ENCODE data around the gene SGIP1.
A peak's percentile ranks its signal among the peaks of the same experiment; 100 is the strongest.
"Not testable (repeated sequence)": the region's sequence is repeated elsewhere in the genome, so short reads cannot be mapped to it uniquely, and the experiment has no call there.

Gene SGIP1

GRCh38 chr1:66686406-66686805 is 152.5 kb downstream of the SGIP1 start:
- DNase-seq: no peak

- no peak for DNase-seq
Observed at GRCh38 chr1:66687358-66687757, 153.4 kb downstream of the SGIP1 start.

GRCh38 chr1:66690666-66691381 is 156.9 kb downstream of the SGIP1 start:
- DNase-seq: no peak

- no peak for DNase-seq
Observed at GRCh38 chr1:66692681-66693080, 158.7 kb downstream of the SGIP1 start.

- DNase-seq: no peak
Observed at GRCh38 chr1:66693856-66694255, 159.9 kb downstream of the SGIP1 start.

- DNase-seq: no peak
Observed at GRCh38 chr1:66695116-66695515, 161.2 kb downstream of the SGIP1 start.

GRCh38 chr1:66696771-66697170 is 162.8 kb downstream of the SGIP1 start:
- no peak for DNase-seq

- DNase-seq: no peak
Observed at GRCh38 chr1:66699213-66699612, 165.3 kb downstream of the SGIP1 start.

- no peak for DNase-seq
Observed at GRCh38 chr1:66704177-66704875, 170.4 kb downstream of the SGIP1 start.

- no peak for DNase-seq
Observed at GRCh38 chr1:66705110-66705509, 171.2 kb downstream of the SGIP1 start.

GRCh38 chr1:66711420-66711819 is 177.5 kb downstream of the SGIP1 start:
- no peak for DNase-seq

- DNase-seq: no peak
Observed at GRCh38 chr1:66712839-66713238, 178.9 kb downstream of the SGIP1 start.

GRCh38 chr1:66723985-66724384 is 190.0 kb downstream of the SGIP1 start:
- no peak for DNase-seq

- peak; percentile 54 to 71 for DNase-seq
Observed at GRCh38 chr1:66725885-66726665, 192.1 kb downstream of the SGIP1 start.

GRCh38 chr1:66728021-66728420 is 194.1 kb downstream of the SGIP1 start:
- no peak for DNase-seq

GRCh38 chr1:66728716-66729115 is 194.8 kb downstream of the SGIP1 start:
- DNase-seq: not testable (repeated sequence)

- DNase-seq: peak; percentile 18 to 33
Observed at GRCh38 chr1:66729119-66729518, 195.2 kb downstream of the SGIP1 start.

GRCh38 chr1:66729523-66729922 is 195.6 kb downstream of the SGIP1 start:
- DNase-seq: no peak

- DNase-seq: no peak
Observed at GRCh38 chr1:66730462-66730861, 196.5 kb downstream of the SGIP1 start.

- no peak for DNase-seq
Observed at GRCh38 chr1:66731170-66731865, 197.4 kb downstream of the SGIP1 start.

- peak; percentile 74 to 80 for DNase-seq
Observed at GRCh38 chr1:66732407-66733166, 198.6 kb downstream of the SGIP1 start.

GRCh38 chr1:66733348-66734017 is 199.5 kb downstream of the SGIP1 start:
- no peak for DNase-seq

Measured in AML-193 (cell line).